ENCODE measurements around the gene ACVRL1.

The ACVRL1 gene

DNA sequence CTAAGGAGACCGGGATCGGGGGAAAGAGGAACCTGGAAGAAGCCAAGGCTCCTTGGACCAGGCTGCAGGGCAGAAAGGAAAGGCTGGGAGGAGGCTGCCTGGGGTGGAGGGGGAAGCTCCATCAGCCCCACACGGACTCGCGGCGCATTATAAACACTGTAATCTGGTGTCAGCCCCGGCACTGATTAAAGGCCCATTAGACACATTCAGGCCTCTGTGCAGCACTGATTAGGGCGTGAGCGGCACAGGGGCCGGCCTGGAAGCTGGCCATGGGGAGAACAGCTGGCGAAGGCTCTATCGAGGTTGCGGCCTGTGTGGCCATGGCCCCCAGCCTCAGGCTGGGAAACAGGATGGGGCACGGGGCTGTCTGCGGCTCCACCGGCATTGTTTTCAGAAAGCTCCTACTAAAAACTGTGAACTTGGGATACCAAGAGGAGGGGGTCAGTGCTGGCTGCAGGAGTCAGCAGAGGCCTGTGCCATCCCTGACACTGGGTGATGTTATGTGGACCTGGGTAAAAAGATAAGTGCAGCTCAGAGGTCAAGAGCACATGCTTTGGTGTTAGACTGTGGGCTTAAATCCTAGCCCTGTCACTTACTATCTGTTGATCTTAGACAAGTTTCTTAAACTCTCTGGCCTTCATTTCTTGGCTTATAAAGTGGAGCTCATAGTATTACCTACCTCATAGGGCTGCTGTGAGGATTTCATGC is 10.6 kb downstream of the ACVRL1 start:
- DNase-seq, result no peak

DNA sequence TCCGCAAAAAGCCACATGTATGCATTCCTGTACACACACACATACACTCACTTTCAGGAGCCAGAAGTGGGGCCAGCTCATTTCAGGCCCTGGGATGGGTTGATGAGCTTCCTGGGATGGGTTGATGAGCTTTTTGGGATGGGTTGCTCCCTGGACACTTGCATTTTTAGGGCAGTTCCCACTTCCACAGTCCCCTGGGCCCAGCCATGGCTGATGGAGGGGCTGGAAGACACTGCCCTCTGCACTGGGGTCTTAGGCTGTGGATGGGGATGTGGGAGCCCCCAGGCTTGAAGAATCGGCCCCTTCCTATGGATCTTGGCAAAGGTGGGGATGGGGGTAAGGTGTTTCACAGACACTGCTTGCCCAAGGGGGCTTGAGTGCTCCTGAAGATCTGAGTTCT is 12.7 kb downstream of the ACVRL1 start:
- DNase-seq, result no peak

DNA sequence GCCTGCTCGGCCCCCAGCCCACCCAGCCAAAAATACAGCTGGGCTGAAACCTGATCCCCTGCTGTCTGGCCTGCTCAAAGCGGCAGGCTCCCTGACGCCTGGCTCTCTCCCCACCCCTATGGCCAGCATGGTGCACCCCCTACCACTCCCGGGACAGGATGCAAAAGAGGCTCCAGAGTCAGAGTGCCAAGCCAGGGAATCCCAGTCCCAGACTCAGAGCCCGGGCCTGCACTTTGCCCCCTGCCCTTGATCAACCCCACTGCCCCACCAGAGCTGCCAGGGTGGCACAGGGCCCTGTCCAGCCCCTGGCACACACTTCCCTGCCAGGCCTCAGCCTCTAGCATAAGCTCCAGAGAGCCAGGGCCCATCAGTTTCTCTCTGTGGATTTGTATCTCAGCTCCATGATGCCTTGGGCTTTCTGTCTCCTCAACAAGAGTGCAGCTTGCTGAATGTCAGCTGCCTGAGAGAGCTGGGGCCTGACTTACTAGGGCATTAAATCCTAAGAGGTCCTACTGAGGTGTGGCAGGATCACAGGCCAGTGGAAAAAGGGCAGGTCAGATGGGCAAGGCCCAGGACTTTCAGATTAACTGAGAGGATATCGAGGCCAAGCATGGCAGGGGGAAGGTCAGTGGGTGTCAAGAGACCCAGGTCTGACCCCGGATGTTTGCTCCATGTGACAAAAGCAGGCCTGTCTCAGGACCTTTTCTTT is 13.9 kb downstream of the ACVRL1 start:
- no peak for DNase-seq

DNA sequence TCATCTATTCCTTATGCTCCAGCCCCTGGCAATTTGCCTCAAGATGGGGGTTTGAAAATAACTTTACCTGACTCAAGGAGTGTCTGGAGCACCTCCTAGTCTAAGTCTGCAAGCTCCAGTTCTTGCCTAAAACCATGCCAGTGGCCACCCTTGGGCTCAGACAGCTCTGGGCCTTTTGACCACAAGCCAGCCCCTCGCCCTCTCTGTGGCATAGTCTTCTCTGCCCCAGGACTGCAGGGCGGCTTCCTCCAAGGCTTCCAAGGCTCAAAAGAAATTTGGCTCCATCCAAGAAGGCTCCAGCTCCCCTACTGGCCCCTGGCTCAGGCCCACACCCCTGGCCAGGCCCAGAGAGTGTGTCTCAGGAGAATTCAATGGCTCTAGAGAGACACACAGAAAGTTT is 14.8 kb downstream of the ACVRL1 start:
- DNase-seq, result no peak

DNA sequence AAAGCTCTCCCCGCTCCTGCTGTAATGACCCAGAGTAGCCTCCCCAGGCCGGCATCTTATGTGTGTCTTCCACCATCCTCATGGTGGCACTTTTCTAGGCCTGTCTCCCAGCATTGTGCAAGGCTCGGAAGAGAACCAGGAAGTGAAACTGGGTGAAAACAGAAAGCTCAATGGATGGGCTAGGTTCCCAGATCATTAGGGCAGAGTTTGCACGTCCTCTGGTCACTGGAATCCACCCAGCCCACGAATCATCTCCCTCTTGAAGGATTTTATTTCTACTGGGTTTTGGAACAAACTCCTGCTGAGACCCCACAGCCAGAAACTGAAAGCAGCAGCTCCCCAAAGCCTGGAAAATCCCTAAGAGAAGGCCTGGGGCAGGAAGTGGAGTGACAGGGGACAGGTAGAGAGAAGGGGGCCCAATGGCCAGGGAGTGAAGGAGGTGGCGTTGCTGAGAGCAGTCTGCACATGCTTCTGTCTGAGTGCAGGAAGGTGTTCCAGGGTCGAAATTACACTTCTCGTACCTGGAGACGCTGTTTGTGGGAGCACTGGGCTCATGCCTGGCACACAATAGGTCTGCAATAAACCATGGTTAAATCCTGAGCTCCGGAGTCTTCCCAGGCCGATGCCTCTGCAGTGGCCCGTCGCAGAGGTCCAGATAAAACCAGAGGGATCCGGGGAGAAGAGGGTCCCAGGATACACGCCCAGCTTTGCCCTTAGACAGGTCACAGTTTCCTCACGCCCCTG is 15.6 kb downstream of the ACVRL1 start:
- no peak for DNase-seq

DNA sequence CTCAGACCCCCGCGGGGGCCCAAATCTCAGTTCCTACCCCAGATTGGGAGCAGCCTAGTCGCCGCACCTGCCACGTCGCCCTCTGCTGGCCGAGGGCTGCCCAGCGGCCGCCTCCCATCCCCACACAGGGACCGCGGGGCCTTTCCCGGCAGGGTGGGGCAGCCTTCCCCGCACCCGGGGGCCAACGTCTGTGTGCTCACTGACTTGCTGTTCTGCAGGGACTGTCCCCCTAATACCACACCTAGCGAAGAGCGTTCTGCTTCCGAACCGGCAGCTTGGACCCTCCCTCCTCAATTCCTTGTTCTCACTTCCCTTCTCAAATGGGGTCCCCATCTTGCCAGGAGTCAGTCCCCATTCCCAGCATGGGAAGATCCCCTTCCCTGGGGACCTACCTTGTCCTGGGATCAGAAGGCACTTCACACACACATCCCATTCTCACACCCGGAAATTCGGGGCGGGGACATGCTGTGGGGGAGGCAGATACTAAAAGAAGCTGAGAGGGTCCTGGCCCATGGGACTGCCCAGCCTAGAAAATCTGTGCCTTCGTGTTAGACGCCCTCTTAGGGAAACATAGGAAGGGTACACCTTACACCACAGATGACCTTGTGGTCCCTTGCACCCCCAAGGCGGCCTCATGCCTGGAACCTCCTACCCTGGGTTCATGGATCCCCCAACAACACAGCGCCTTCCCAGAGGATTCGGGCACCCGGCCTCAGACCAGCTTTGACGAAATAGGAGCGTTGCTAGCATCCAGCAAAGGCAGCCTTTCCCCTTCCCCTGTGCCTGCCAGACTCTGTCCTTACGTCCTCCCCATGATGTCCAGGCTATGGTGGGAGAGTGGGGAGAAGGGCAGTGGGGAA is 16.4 kb downstream of the ACVRL1 start:
- no peak for DNase-seq

DNA sequence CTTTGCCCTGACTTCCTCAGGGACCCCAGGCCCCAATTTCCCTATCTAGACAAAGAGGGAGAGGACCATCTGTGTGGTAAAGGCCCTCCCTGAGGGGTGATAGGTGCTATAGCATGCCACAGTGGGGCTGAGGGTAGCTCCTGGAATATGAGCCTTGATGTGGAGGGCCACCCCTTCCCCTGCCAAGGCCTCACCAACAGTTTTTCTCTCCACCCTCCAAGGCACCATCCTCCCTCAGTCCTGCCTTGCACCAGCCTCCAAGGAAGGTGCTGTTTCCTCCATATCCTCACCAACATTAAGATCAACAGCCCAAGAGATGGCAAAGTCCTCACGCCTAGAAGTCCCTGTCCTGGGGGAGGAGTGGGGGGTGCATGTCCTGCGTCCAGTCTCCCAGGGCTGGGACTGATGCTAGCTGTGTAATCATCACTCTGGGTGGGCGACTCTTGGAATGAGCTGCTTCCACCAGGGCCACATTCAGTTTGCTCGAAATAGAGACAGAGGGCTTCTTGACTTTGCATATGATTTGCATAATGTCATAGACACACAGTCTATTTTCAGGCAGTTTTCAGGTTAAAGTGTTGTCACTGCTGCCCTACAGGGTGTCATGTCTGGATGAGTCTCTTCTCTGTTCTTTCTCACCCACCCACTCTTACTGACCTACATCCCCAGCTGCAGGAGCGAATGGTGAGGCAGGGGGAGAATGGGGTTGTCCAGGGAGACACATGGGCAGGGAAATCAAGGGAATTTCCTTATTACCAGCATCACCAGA is 17.4 kb downstream of the ACVRL1 start:
- no peak for DNase-seq

DNA sequence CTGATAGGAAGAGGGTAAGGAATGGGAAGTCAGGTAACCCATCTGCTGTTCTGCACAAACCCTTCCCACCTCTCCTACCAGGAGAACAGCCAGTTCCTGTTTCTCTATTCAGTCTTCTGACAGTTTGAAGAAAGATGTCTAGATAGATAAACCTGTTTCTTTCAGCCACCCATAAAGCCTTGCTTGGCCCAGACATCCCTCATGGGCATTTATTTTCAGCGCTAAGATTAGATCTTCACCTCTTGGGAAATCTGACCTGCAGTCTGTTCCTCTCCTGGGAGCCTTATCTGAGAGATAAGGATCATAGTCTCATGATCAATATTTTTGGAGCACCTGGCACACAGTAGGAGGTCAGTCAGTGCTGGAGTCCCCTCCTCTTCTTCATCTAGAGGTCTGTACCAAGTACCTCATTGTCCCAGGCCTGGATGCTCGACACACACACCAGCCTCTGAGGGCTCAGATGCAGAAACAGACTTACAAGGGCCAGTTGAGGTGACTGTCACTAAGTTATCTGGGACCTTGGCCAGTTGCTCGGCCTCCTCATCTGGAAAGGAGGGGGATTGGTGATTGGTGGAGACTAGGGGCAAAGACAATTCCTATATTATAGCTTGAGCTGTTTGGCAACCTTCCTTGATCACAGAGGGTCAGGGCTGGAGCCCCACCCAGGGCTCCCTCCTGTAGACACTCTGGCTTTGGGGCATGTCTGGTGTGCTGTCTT is 18.2 kb downstream of the ACVRL1 start:
- DNase-seq, result no peak

DNA sequence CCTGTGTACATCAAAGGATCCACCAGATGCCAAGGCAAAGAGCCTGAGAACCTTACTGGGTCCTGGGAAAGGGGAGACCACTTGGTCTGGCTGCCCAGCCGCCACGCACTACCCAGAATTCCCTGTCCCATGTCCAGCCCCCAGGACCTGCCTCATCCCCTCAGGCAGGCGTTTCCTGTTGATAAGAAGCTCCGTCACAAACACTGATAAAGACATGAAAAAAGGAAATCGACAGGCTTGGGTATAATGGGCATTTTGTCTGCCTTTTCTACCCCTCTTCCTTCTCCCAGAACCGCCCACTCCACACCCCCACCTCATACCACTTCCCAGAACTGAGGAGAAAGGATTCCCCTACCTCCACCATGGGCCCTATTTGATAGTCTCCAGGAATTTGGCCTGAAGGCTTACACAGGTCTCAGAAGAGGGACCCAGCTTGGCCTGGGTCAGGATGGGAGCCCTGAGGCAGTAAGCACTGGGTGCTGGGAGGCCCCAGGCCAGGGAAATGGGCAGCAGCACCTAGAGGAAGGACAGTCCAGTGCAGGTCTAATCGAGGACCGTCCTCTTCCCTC is 18.8 kb downstream of the ACVRL1 start:
- DNase-seq, result no peak

DNA sequence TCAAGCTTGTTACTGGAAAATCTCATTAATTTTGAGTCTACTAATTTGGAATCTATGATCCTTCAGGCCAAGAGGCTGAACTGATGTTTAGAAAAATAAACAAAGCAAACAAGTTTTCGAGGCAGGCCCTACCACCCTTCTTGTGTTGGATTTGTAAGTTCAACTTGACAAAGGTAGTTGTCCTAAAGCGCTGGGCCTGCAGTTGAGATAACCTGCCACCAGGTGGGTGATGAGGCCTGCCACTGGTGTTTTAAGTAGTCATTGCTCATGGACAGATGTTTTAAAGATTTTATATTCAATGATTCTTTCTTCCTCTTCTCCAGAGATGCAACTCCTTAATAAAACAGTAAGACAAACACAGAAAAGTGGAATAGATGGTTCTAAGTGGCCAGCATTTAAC is 19.4 kb downstream of the ACVRL1 start:
- DNase-seq, result no peak

DNA sequence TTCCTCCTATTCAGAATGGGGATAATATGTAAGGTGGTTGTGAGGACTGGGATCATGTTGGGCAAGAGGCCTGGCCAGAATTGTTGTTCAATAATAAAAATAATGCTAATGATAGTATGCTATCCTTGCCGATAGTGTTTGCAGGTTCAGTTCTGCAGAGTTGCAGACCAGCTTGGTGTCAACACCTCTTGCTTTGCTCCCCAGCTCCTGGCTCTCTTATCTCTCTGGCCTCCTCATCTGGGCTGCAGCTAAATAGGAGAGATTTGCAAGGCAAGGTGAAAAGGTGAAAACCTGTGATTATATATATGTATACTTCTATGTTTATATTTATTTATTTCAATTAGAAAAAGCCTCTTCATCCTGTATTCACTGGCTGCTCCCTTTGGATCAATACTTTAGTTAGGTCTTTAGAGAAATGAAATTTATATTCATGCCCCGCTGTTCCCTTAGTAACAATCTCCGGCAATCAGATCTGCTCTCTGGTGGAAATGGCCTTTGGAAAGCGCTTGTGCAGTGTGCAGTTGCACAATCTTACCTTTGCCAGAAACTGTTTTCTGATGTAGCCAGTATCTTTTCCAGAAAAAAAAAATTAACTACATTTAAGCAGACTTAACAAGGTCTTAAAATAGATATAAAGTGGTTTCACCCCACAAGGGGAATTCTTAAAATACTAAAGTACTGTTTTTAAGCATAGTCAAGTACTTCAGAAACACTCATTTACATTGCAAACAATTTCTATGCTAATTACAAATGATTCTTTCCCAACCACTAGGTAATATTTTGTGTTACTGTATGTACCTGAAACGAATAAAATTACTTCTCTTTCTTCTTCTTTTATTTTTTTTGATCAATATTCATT is 25.1 kb downstream of the ACVRL1 start:
- DNase-seq, result no peak

DNA sequence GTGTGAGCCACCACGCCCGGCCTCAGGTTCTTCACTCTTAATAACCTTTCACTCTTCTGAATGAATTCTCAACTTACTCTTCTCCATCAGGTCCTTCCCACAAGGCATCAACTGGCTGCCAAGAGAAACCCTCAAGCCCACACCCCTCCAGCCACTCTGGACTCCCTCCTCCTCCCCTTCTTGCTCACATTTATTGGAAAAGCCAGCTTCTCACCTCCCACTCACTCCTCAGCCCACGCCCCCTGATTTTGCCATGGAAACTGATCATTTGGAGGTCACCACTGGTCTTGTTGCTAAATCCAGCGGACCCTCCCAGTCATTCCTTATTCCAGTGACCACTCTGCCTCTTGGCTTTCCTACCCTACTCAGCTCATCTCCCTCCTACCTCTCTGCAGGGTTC is 26.8 kb downstream of the ACVRL1 start:
- DNase-seq, result no peak

DNA sequence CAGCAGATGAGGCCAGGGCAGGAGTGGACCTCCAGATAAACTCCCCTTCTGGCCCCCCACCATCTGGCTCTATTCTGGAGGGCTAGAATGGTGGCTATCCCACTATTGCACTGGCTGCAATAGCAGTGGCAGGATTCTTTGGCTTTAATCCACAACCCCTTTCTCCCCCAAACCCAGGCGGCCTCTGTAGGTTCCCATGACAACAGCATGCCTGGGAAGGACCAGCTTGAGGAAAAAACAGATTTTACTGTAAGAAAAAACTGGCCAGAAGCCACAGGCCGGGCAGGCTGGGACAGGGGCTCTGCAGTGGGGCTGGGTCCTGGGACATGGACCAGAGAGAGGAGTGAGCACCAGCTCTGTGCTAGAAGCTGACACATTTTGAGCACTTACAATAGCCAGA is 30.6 kb downstream of the ACVRL1 start:
- DNase-seq, result no peak

DNA sequence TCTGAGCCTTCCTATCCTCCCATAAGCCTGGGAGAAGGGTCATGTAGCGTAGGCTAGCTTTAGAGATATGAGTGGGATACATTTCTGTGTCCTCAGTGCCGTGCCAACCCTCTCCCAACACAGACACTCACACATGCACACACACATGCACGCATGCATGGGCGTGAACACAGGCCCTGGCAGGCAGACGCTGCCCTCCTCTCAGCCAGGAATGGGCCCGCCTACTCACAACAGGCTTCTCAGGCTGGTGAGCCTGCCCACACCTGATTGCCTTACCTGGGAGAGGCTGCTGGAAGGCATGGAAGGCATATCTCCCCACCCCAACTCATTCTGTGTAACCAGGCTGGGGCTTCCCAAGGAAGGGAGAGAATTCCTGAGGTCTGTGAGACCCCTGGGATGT is 31.4 kb downstream of the ACVRL1 start:
- DNase-seq, result no peak

DNA sequence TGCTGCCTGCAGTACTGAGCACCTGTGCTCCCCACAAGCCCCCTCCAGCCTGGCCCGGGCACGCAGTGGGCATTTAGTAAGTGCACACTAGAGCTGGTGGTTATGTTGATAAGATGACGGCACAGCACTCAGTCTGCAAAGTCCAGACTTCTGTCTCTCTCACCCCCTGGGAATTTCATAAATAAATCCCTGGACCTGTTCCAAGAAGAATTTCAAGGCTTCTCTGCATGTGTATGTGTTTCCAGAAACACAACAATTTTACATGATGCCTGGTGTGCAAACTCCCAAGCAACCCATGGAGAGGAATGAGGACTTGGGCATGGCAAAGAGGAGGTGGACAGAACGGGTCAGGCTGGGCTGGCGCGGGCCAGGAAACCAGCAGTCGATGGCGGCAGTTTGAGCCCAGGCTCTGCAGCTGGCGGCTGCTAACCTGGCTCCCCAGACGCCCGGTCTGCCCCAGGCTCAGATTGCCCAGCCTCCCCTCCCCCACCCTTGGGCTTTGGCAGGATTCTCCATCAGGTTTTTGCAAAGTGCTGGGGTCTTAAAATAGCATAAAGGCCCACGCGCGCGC is 33.8 kb downstream of the ACVRL1 start:
- peak; percentile 23 for DNase-seq

DNA sequence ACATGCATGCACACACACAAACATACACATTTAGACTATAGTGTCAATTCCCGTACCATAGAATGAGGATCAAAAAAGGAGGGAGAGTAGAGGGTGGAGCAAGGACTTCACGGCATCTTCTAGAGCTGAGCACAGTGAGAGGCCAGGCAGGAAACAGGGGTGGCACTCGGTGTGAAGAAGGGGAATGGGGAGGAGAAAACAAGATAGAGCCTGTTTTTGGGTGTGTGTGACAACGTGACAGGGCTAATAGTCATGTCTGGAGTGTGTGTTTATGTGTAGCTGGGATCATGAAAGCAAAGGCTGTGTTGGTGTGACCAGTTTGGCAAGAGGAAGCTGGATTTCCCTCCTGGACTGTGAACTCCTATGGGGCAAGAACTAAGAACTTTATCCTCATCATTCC is 34.3 kb downstream of the ACVRL1 start:
- DNase-seq, result no peak

DNA sequence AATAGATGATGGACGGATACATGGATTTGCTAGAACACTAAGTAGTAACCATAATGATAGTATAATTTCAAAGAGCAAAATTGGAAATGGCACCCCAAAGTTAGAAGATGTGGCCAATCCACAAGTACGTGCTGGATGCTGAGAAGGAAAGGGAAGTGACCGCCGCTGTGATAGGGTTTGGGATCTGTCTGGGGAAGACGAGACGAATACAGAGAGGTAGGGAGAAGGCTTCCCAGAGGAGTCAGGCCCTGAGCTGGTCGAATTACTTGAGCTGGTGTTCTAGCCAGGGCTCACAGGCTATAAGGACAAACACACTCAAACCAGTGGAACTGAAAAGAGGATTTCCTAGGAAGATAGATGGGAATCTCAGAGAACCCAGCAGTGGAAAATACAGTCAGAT is 34.8 kb downstream of the ACVRL1 start:
- no peak for DNase-seq

DNA sequence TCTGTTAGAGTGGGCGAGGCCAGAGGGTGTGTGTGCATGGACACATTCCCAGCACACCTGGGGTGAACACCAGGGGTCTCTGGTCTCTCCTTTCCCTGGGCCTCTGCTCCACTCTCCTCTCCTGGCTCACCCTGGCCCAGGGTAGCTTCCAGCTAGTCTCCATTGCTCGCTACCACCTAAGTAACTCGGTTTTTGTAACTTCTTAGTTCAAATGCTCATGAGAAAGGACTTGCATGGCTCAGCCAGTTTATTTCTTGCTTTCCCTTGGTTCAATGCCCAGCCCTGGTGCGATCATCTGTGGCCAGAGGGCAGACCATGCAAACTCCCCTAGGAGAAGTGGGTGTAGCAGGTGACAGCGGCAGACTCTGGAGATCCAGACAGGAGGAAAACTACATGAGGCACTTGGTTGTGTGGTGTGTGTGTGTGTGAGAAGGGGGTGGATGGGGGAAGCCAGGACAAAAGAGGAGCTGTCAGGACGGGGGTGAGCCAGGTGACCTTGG is 35.2 kb downstream of the ACVRL1 start:
- no peak for DNase-seq

DNA sequence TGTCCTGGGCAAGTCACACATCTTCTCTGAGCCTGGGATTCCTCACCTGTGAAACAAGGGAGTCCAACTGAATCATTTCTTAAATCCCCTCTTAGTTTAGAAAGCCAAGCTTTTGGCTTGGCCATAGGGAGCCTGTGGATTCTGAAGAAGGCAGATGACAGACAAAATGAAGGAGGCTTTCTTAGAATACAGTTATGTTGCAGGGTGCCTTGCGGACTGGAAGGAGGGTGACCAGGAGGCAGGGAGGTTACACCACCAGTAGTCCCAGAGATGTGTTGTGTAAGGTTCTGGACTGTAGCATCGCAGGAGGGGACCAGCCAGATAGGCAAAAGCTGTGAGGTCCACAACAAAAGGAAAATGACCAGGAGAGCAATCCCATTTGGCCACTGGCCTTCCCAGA is 36.0 kb downstream of the ACVRL1 start:
- DNase-seq, result no peak
